GM10266 (cell line): Measurements from ENCODE around the gene SLC25A48.

Source experiments
- DNase-seq: peaks from one replicate; pipeline ENCODE4 v3.0.0; 2012; ENCODE audit errors: extremely low spot score
- CTCF ChIP-seq: IDR thresholded peaks from 2 replicates; pipeline ENCODE4 v1.5.1; 2012; ENCODE audit warnings: mild to moderate bottlenecking, low read depth; ENCODE audit not compliant: control insufficient read depth, insufficient read depth; ENCODE audit errors: missing control alignments

SLC25A48 gene

GRCh38 chr5:135916638-135917263 is 82.3 kb downstream of the SLC25A48 start:
- TF ChIP-seq CTCF = no peak
- DNase-seq = no peak

- no peak for DNase-seq
- no peak for TF ChIP-seq CTCF
These were observed 85.7 kb downstream of the SLC25A48 start for GRCh38 chr5:135920199-135920598.

- no peak for TF ChIP-seq CTCF
- DNase-seq = no peak
These were observed 86.9 kb downstream of the SLC25A48 start for GRCh38 chr5:135921388-135921787.

GRCh38 chr5:135930029-135930948 is 95.8 kb downstream of the SLC25A48 start:
- DNase-seq = no peak

GRCh38 chr5:135930949-135931295 is 96.5 kb downstream of the SLC25A48 start:
- no peak for DNase-seq
- no peak for TF ChIP-seq CTCF

More at GRCh38 chr5:135930029-135930948, 95.8 kb downstream of the SLC25A48 start:
- no peak for TF ChIP-seq CTCF

GRCh38 chr5:135934939-135935338 is 100.5 kb downstream of the SLC25A48 start:
- no peak for DNase-seq
- TF ChIP-seq CTCF = no peak

GRCh38 chr5:135937245-135937911 is 102.9 kb downstream of the SLC25A48 start:
- no peak for DNase-seq
- TF ChIP-seq CTCF = no peak
